Gastrocnemius medialis (tissue), 4 donors: ENCODE data around the gene RBPJ.

Experiments used
- CTCF ChIP-seq, 5 experiments: fragments of 450-650 bp in 3 of 5; fragments of 200-600 bp in 2 of 5; sonication (generic) in 2 of 5; IDR thresholded peaks in 4 of 5; conservative IDR thresholded peaks in 1 of 5; 1 replicate in 4 of 5; 2 replicates in 1 of 5; pipeline ENCODE4 v1.5.1; 2016 to 2019; ENCODE audit warnings: antibody characterized with exemption in 5 of 5, mild to moderate bottlenecking in 3 of 5, moderate library complexity in 3 of 5
- POLR2A ChIP-seq, 2 donors: fragments of 450-650 bp; IDR thresholded peaks; one replicate each; pipeline ENCODE4 v1.6.1; 2017; ENCODE audit warnings: antibody characterized with exemption in 2 of 2, mild to moderate bottlenecking in 2 of 2, moderate library complexity in 2 of 2

- TF ChIP-seq POLR2A (IDR thresholded peaks at IDR 0.05) (no peak), CTCF (IDR thresholded peaks at IDR 0.05 in 4 of 5, conservative IDR thresholded peaks at IDR 0.05 in 1 of 5) (no peak)
Observed at GRCh38 chr4:26356081-26356501, 35.3 kb downstream of the RBPJ start.
